NCI-H446 (cell line): ENCODE measurements around the gene FAM162B.
"Not testable (repeated sequence)": the region's sequence is repeated elsewhere in the genome, so short reads cannot be mapped to it uniquely, and the experiment has no call there.

ENCODE experiments used
- DNase-seq, 2 experiments: peaks; one replicate each; lab custom pipeline; 2025; lab: John Stamatoyannopoulos, UW

Gene FAM162B

DNA sequence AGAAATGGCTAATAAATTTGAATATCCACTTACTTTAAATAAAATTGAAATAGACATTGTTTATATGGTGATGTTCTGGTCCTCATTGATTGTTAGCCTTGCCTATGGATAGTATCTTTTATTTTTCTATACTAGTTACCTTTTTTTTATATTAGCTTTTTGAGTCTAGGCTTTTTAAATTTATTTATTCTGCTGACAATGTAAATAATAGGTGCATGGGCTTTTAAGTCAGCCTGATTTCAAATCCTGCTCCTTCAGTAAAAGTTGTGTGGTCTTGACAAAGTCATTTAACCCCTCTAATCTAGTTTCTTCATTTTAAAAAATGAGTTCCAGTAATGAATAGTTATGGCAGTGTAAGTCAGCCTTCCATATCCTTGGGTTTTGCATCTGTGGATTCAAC, 38.6 kb downstream of the FAM162B start:
- DNase-seq: no peak

DNA sequence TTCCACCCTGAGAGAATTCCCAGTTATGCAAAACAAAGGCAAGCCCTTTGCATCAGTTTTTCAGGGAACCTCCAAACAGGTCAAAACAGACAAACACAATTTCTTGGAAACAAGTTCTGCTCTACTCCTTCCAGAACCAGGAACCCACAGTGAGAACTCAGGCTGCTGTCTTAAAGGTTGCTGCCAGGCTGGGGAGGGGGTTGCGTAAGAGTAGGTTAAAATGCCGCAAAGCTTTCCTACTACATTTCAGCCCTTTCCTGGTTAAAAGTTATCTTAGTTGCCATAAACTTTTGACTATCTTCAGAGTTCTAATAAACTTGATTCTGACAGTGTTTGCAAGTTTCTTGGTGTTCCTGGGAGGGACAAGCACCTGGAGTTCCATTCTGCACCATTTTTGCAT, 50.8 kb downstream of the FAM162B start:
- DNase-seq: no peak

DNA sequence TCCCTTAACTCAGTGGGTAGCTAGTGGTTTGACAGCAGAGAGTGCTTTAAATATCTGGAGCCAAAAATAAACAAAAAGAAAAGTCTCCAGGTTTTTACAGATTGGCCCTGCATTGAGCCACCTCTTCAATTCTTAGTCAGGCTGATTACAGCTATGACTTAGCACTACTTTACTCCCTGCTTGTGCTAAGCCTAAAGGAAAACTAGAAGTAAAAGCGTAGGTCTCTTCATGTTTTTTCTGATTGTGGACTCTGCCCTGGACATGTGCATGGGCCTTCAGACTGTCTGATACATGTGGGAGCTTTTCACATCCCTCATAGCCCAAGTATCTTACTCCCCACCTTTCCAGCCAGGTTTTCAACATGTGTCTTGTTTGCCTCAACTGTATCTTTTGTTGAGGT, 51.2 kb downstream of the FAM162B start:
- no peak for DNase-seq

DNA sequence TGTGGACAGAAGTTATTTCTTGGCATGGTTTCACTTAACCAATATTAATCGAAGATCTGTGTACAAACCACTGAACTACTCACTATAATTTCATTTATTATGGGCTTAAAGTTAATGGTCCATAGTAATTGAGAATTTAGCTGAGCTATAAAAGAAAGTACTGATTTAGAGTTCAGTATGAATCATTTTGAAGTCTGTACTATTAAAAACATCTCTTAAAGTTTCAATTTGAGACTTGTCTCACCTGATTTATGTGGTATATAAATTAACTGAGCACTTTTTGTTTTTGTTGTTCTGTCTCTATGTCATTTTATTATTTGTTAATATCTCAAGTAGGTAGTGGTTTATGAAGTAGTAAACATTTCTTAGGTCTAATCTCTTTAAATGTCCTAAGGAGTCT, 59.6 kb downstream of the FAM162B start:
- DNase-seq: no peak

DNA sequence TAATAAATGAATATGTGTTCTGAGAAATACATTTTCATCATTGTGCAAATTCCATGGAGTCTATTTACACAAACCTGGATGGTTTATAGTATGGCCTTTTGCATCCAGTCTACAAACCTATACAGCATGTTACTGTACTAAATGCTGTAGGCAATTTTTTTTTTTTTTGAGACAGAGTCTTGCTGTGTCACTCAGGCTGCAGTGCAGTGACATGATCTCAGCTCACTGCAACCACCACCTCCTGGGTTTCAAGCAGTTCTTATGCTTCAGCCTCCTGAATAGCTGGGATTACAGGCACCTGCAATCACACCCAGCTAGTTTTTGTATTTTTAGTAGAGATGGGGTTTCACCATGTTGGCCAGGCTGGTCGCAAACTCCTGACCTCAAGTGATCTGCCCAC, 61.6 kb downstream of the FAM162B start:
- DNase-seq: not testable (repeated sequence)
